IPS-20b (cell line): Measurements from ENCODE around the gene PRKD1.

ENCODE experiments used
- H3K27ac ChIP-seq: one replicate; pipeline ENCODE4 v1.5.1; 2013; ENCODE audit warnings: low read length
- H3K27me3 ChIP-seq: 2 replicates; pipeline ENCODE4 v1.6.1; 2013; ENCODE audit warnings: mild to moderate bottlenecking, low read length, inconsistent platforms; ENCODE audit not compliant: insufficient read depth
- H3K36me3 ChIP-seq: 2 replicates; pipeline ENCODE4 v1.6.1; 2013; ENCODE audit warnings: low read depth, mild to moderate bottlenecking, inconsistent platforms, low read length, moderate library complexity; ENCODE audit not compliant: insufficient read depth
- H3K4me1 ChIP-seq: 2 replicates; pipeline ENCODE4 v1.6.1; 2013; ENCODE audit warnings: mild to moderate bottlenecking, control low read depth, inconsistent platforms, low read length, moderate library complexity; ENCODE audit not compliant: insufficient read depth
- H3K4me3 ChIP-seq: 2 replicates; pipeline ENCODE4 v1.5.1; 2013; ENCODE audit warnings: mild to moderate bottlenecking, low read length, inconsistent platforms
- H3K9ac ChIP-seq: 2 replicates; pipeline ENCODE4 v1.6.1; 2013; ENCODE audit warnings: low read depth, mild to moderate bottlenecking, inconsistent platforms, low read length, moderate library complexity
- H3K9me3 ChIP-seq: 2 replicates; pipeline ENCODE4 v1.6.1; 2013; ENCODE audit warnings: mild to moderate bottlenecking, low read depth, low read length, inconsistent platforms; ENCODE audit not compliant: insufficient read depth

Gene PRKD1

GRCh38 chr14:29654901-29655550 is 272.6 kb downstream of the PRKD1 start:
- H3K9me3 ChIP-seq: no peaks in the 10 kb centered on the region
- no peaks in the 10 kb centered on the region for H3K36me3 ChIP-seq
- H3K27ac ChIP-seq: no peak overlapping the region
- no peak overlapping the region for H3K9ac ChIP-seq
- H3K27me3 ChIP-seq: no peaks in the 10 kb centered on the region
- H3K4me3 ChIP-seq: no peak overlapping the region
- H3K4me1 ChIP-seq: no peaks in the 10 kb centered on the region

DNA sequence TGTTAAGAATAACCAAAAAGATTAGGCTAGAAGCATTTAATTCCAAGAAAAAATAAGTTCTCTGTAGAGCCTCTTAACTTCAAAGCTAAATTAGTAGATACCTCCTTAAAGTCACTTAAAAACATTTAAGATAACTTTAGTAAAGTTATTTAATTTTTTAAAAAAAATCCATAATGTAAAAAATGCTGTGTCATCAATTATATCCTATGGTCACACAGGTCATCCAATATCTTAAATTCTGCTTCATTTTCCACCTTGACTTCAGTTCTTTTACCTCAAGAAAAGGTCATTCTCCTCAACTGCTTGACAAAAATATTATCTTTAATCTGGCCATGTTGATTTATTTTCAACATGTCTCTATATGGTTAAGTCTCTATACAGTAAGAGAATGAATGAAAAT is 274.3 kb downstream of the PRKD1 start:
- no peak overlapping the region for H3K4me3 ChIP-seq
- H3K27ac ChIP-seq: no peak overlapping the region
- H3K27me3 ChIP-seq: no peaks in the 10 kb centered on the region
- H3K9me3 ChIP-seq: peaks cover 14% of the 10 kb centered on the region
- H3K9ac ChIP-seq: no peak overlapping the region
- no peaks in the 10 kb centered on the region for H3K4me1 ChIP-seq
- H3K36me3 ChIP-seq: no peaks in the 10 kb centered on the region; the same call in 1 of the 2 replicates

DNA sequence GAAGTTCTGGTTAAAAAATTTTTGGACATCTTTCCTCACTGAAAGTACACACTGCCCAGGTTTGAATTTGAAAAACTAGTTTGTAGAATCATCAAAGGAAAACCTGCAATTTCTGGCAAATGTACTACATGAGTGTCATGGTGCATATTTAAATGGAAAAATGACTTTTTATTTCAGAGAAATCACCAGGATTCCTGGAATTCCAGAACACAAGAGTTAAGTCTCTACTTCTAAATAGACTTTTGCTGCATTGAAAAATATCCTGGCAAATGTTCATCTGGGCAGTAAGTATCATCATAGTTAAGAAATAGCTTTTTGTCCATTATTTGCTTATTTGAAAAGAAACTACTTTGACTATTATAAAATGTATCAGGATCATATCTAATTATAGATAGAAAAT is 275.1 kb downstream of the PRKD1 start:
- Histone ChIP-seq H3K36me3 (no peaks in the 10 kb centered on the region; the same call in 1 of the 2 replicates), H3K4me1 (no peaks in the 10 kb centered on the region), H3K27me3 (no peaks in the 10 kb centered on the region), H3K27ac (no peak overlapping the region), H3K9me3 (peaks cover 22% of the 10 kb centered on the region), H3K4me3 (no peak overlapping the region), H3K9ac (no peak overlapping the region)

GRCh38 chr14:29650554-29651269 is 276.9 kb downstream of the PRKD1 start:
- H3K27ac ChIP-seq: no peak overlapping the region
- no peaks in the 10 kb centered on the region for H3K4me1 ChIP-seq
- H3K9ac ChIP-seq: no peak overlapping the region
- peaks cover 34% of the 10 kb centered on the region for H3K9me3 ChIP-seq
- no peaks in the 10 kb centered on the region for H3K27me3 ChIP-seq
- no peak overlapping the region for H3K4me3 ChIP-seq
- H3K36me3 ChIP-seq: no peaks in the 10 kb centered on the region; the same call in 1 of the 2 replicates

DNA sequence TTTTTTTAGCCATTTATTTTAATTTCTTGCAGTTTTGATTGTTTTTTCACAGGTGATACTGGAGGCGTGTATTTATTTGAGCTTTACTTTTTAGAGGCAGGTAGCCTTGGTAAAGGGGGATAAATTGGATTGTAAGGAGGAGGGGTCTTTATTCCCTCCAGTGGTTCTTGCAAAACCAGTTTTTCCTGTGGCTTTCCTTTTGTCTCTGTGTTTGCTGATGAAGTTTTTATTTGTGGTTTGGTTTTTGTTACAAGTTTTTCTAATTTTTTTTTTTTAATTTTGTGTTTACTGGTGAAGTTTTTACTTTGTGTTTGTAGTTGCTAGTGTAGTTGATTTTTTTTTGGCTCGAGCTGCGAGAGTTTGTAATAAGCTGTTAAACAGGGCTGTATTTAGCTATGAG is 278.5 kb downstream of the PRKD1 start:
- H3K27me3 ChIP-seq: no peaks in the 10 kb centered on the region
- peaks cover 34% of the 10 kb centered on the region for H3K9me3 ChIP-seq
- H3K4me3 ChIP-seq: no peak overlapping the region
- no peaks in the 10 kb centered on the region for H3K4me1 ChIP-seq
- H3K9ac ChIP-seq: no peak overlapping the region
- H3K36me3 ChIP-seq: no peaks in the 10 kb centered on the region; the same call in 1 of the 2 replicates
- no peak overlapping the region for H3K27ac ChIP-seq

- Histone ChIP-seq H3K9me3 (peaks cover 34% of the 10 kb centered on the region), H3K4me1 (no peaks in the 10 kb centered on the region), H3K4me3 (no peak overlapping the region), H3K27me3 (no peaks in the 10 kb centered on the region), H3K27ac (no peak overlapping the region), H3K9ac (no peak overlapping the region), H3K36me3 (no peaks in the 10 kb centered on the region; the same call in 1 of the 2 replicates)
Observed at GRCh38 chr14:29648045-29648444, 279.6 kb downstream of the PRKD1 start.

GRCh38 chr14:29645117-29645516 is 282.5 kb downstream of the PRKD1 start:
- no peaks in the 10 kb centered on the region for H3K27me3 ChIP-seq
- H3K4me3 ChIP-seq: no peak overlapping the region
- no peak overlapping the region for H3K9ac ChIP-seq
- H3K9me3 ChIP-seq: peaks cover 34% of the 10 kb centered on the region
- H3K36me3 ChIP-seq: no peaks in the 10 kb centered on the region; the same call in 1 of the 2 replicates
- H3K27ac ChIP-seq: no peak overlapping the region
- no peaks in the 10 kb centered on the region for H3K4me1 ChIP-seq

DNA sequence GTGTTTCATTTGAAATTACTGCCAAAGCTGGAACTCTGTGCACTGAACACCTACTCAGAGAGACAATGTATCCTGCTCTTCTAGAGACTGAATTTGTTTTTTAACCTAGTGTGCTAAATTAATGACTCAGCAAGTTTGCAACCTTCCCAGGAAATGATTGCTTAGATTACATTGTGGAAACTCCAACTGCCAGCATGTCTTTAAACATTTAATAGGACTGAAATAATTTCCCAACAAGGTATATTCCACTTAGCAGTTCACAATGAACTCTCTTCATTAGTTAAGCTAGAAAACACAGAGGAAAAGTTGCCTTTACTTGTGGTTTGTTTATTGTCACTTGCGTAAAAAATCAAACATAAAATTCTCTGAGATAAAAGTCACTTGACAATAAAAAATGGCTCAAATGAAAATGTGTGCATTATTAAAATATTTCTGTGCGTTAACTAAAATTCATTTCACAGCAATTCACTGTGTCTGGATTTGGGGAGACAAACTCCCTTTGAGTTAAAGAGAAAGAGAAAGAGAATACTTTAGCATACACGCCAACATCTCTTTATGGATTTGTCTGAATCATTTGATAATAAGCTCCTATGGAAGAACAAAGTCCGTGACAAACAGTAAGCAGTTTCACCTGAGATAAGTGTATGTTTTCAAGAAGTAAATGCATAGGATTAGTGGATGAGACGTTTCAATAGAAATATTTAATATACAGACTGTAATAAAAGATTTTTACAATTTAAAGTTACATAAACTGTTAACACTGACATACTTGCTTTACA is 284.0 kb downstream of the PRKD1 start:
- Histone ChIP-seq H3K4me3 (no peak overlapping the region), H3K4me1 (no peaks in the 10 kb centered on the region), H3K27ac (no peak overlapping the region)

GRCh38 chr14:29637411-29637810 is 290.2 kb downstream of the PRKD1 start:
- Histone ChIP-seq H3K4me3 (no peak overlapping the region), H3K4me1 (no peaks in the 10 kb centered on the region), H3K36me3 (no peaks in the 10 kb centered on the region), H3K27ac (no peak overlapping the region), H3K27me3 (no peaks in the 10 kb centered on the region), H3K9ac (no peak overlapping the region), H3K9me3 (no peaks in the 10 kb centered on the region)

More for the DNA sequence above, 284.0 kb downstream of the PRKD1 start:
- Histone ChIP-seq H3K27me3 (no peaks in the 10 kb centered on the region), H3K9ac (no peak overlapping the region), H3K9me3 (peaks cover 23% of the 10 kb centered on the region), H3K36me3 (no peaks in the 10 kb centered on the region)

GRCh38 chr14:29636870-29637269 is 290.8 kb downstream of the PRKD1 start:
- Histone ChIP-seq H3K9ac (no peak overlapping the region), H3K36me3 (no peaks in the 10 kb centered on the region), H3K27me3 (no peaks in the 10 kb centered on the region), H3K4me1 (no peaks in the 10 kb centered on the region), H3K4me3 (no peak overlapping the region), H3K9me3 (no peaks in the 10 kb centered on the region), H3K27ac (no peak overlapping the region)

- H3K27me3 ChIP-seq: no peaks in the 10 kb centered on the region
- no peak overlapping the region for H3K4me3 ChIP-seq
- H3K27ac ChIP-seq: no peak overlapping the region
- no peaks in the 10 kb centered on the region for H3K9me3 ChIP-seq
- no peak overlapping the region for H3K9ac ChIP-seq
- no peaks in the 10 kb centered on the region for H3K36me3 ChIP-seq
- no peaks in the 10 kb centered on the region for H3K4me1 ChIP-seq
Observed at GRCh38 chr14:29630566-29631160, 297.0 kb downstream of the PRKD1 start.
